Thyroid gland (tissue), 4 donors: Measurements from ENCODE around the gene GOLGA5. TPM values are rescaled to one million over a fixed set of nuclear protein-coding genes. Genes with fewer than 3 reads are reported as not detected.
"Not testable (repeated sequence)": the region's sequence is repeated elsewhere in the genome, so short reads cannot be mapped to it uniquely, and the experiment has no call there.

Experiments used
- DNase-seq, 2 donors: peaks; one replicate each; pipeline ENCODE4 v3.0.0-alpha.2; 2019
- H3K27ac ChIP-seq, 3 donors: fragments of 200-600 bp; sonication (generic); 1 replicate in 2 of 3; 2 replicates in 1 of 3; pipeline ENCODE4 v1.5.1; 2016 to 2019; ENCODE audit warnings: mild to moderate bottlenecking in 1 of 3, moderate library complexity in 1 of 3
- H3K27me3 ChIP-seq: fragments of 200-600 bp; sonication (generic); one replicate; pipeline ENCODE4 v1.5.1; 2019
- H3K36me3 ChIP-seq, 2 donors: fragments of 200-600 bp; sonication (generic); one replicate each; pipeline ENCODE4 v1.5.1; 2016 to 2019
- H3K4me1 ChIP-seq, 2 donors: fragments of 200-600 bp; sonication (generic); one replicate each; pipeline ENCODE4 v1.5.1; 2017 to 2019
- H3K4me3 ChIP-seq, 3 donors: fragments of 200-600 bp; sonication (generic); replicated peaks in 1 of 3; 1 replicate in 2 of 3; 2 replicates in 1 of 3; pipeline ENCODE4 v1.5.1; 2016; ENCODE audit warnings: mild to moderate bottlenecking in 1 of 3
- H3K9me3 ChIP-seq: fragments of 200-600 bp; sonication (generic); one replicate; pipeline ENCODE4 v1.5.1; 2017
- CTCF ChIP-seq, 6 experiments: fragments of 200-600 bp in 3 of 6; fragments of 450-650 bp in 3 of 6; sonication (generic) in 3 of 6; IDR thresholded peaks; one replicate each; pipeline ENCODE4 v1.5.1; 2016 to 2019; ENCODE audit warnings: antibody characterized with exemption in 6 of 6, mild to moderate bottlenecking in 2 of 6, inconsistent platforms in 1 of 6, moderate library complexity in 1 of 6
- POLR2A ChIP-seq, 2 donors: fragments of 450-650 bp; IDR thresholded peaks; one replicate each; pipeline ENCODE4 v1.6.1; 2017; ENCODE audit warnings: antibody characterized with exemption in 2 of 2, mild to moderate bottlenecking in 2 of 2, moderate library complexity in 1 of 2
- WGBS, 2 donors: methylation state at CpG; one replicate each; pipeline ENCODE4 v1.1.5; 2017; 5-methylcytosine and 5-hydroxymethylcytosine counted together
- intact Hi-C: fragments of 100-400 bp; cut with DNase I; formaldehyde crosslinking; loops from one replicate; pipeline ENCODE4 v1.15.1; 2023
- total RNA-seq, 4 donors: library from RNA; depleted of rRNA; stranded (reverse); fragments of >200 nt; gene quantifications; one replicate each; pipeline ENCODE4 v1.2.3, GENCODE V29; 2016

Gene GOLGA5
- total RNA-seq, 4 donors from 2014 or later = 54.5 to 58.2 (median 57.6) TPM

DNA sequence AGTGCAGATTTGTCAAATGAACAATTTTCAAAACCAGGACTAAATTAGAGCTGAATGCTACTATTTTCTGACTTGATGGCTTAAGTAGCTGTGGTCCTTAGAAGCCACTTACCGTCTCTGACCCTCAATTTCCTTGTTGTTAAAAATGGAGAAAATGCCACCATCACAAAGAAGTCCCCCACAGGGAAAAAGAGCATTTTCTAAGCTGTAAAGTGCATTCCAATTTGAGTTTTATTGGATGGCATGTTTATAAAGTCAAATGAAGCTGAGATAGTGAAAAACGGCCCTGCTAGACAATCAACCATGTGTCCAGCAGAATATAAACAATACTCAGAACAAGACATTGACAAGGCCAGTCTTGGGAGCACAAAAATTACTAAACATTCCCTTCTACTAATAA, 53.6 kb downstream of the GOLGA5 start:
- Histone ChIP-seq H3K36me3 (no peaks in the 10 kb centered on the region), H3K27ac (no peak overlapping the region), H3K4me3 (no peak overlapping the region), H3K27me3 (no peaks in the 10 kb centered on the region), H3K9me3 (no peaks in the 10 kb centered on the region), H3K4me1 (no peaks in the 10 kb centered on the region)
- no peak for DNase-seq
- intact Hi-C loops = no loop called here
- no peak for TF ChIP-seq CTCF (IDR thresholded peaks at IDR 0.05)
- no peak for TF ChIP-seq POLR2A (IDR thresholded peaks at IDR 0.05)
- WGBS, 2 donors = 47 to 68% methylated on average over 2 of the region's 2 CpGs

DNA sequence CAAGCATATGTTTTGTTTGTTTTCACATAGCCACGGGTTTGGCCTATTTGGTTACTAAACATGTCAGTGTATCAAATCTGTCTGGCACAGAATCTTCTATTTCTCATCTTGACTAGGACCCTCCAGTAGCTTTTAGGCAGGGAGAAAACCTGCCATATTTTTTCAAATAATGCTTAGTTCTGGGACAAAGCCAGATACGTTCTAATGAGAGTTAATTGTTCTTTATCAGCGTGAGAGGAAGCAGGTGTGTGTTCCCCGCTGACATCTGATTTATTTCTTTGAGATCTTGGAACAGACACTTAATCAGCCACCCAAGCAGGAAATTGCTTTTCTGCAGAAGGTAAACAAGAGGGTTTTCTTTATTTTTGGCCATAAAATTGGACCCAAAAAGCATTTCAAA, 54.8 kb downstream of the GOLGA5 start:
- no peak for TF ChIP-seq POLR2A (IDR thresholded peaks at IDR 0.05)
- no peaks in the 10 kb centered on the region for H3K36me3 ChIP-seq
- H3K4me1 ChIP-seq = no peaks in the 10 kb centered on the region
- WGBS, 2 donors = 53 to 58% methylated on average over 4 of the region's 4 CpGs
- H3K27ac ChIP-seq = no peak overlapping the region
- DNase-seq = no peak
- no peaks in the 10 kb centered on the region for H3K27me3 ChIP-seq
- intact Hi-C loops = no loop called here
- H3K9me3 ChIP-seq = no peaks in the 10 kb centered on the region
- no peak overlapping the region for H3K4me3 ChIP-seq

DNA sequence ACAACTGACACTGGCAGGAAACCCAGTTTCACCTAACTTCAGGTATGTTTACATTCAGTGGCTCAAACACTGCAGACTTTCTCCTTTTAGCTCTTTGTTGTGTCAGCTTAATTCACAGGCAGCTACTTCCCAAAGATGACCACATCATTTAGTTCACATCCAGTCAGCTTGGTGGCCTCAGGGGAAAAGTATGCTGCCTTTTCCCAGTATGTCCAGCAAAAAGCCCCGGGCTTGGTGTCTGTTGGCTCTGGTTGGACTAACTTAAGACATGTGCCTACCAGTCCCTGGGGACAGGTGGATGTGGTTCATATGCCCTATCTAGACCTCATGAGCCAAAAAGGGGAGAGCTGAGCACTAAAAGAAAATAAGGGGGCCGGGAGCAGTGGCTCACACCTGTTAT, 56.4 kb downstream of the GOLGA5 start:
- Histone ChIP-seq H3K4me3 (no peak overlapping the region), H3K36me3 (no peaks in the 10 kb centered on the region), H3K27ac (no peak overlapping the region), H3K27me3 (no peaks in the 10 kb centered on the region), H3K9me3 (no peaks in the 10 kb centered on the region), H3K4me1 (no peaks in the 10 kb centered on the region)
- TF ChIP-seq POLR2A (IDR thresholded peaks at IDR 0.05) = no peak
- TF ChIP-seq CTCF (IDR thresholded peaks at IDR 0.05) = no peak
- DNase-seq = no peak
- intact Hi-C loops = no loop called here
- WGBS, 2 donors = 71 to 80% methylated on average over 2 of the region's 2 CpGs

DNA sequence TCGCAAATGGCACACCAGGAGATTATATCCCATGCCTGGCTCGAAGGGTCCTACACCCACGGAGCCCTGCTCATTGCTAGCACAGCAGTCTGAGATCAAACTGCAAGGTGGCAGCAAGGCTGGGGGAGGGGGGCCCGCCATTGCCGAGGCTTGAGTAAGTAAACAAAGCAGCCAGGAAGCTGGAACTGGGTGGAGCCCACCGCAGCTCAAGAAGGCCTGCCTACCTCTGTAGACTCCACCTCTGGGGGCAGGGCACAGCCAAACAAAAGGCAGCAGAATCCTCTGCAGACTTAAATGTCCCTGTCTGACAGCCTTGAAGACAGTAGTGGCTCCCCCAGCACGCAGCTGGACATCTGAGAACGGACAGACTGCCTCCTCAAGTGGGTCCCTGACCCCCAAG, 59.0 kb downstream of the GOLGA5 start:
- H3K9me3 ChIP-seq, DNase-seq, H3K27ac ChIP-seq, H3K36me3 ChIP-seq, H3K4me1 ChIP-seq, H3K4me3 ChIP-seq, intact Hi-C loops, H3K27me3 ChIP-seq: not testable (repeated sequence)
- WGBS, 2 donors = 90 to 96% methylated on average over 7 to 8 of the region's 8 CpGs

- 83 to 87% methylated on average over 7 of the region's 7 CpGs for whole genome bisulfite sequencing, 2 donors
- intact Hi-C loops = no loop called here
- Histone ChIP-seq H3K4me1 (no peaks in the 10 kb centered on the region), H3K36me3 (no peaks in the 10 kb centered on the region), H3K9me3 (no peaks in the 10 kb centered on the region), H3K27ac (no peak overlapping the region), H3K27me3 (no peaks in the 10 kb centered on the region), H3K4me3 (no peak overlapping the region)
- DNase-seq = no peak
- TF ChIP-seq POLR2A (IDR thresholded peaks at IDR 0.05) (no peak), CTCF (IDR thresholded peaks at IDR 0.05) (no peak)
Measured at GRCh38 chr14:92860049-92860840, 66.1 kb downstream of the GOLGA5 start.

DNA sequence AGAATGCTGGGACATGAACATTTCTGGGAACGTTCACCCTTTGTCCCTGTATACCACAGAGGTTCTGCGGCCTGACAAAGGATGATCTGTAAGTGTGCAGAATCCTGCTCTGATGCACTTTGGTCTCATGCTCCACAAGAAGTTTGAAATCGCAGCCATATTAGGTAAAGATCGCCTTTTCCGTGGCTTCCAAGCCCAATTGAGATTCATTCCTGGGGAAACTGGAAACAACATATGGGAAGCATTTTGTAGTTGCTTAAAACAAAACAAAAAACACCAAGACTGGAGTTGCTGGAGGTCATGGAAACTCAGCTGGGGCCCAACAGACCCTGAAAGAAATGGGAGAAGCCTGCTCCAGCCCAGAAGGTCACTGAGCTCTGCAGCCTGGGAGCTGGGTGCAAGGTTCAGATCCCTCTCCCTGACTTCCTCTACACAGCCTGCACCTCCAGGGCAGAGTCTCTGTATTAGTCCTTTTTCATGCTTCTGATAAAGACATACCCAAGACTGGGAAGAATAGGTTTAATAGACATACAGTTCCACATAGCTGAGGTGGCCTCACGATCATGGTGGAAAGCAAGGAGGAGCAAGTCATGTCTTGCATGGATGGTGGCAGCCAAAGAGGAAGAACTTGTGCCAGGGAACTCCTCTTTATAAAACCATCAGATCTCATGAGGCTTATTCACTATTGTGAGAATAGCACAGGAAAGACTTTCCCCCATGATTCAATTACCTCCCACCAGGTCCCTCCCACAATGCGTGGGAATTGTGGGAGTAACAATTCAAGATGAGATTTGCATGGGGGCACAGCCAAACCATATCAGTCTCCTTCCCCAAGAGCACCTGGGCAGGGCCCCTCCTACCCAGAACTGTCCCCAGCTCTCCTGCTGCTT, 68.0 kb downstream of the GOLGA5 start:
- WGBS, 2 donors = 84 to 89% methylated on average over 7 of the region's 7 CpGs

More for the DNA sequence above, 68.0 kb downstream of the GOLGA5 start:
- Histone ChIP-seq H3K4me3 (no peak overlapping the region), H3K4me1 (no peaks in the 10 kb centered on the region), H3K27me3 (no peaks in the 10 kb centered on the region), H3K27ac (no peak overlapping the region), H3K9me3 (no peaks in the 10 kb centered on the region), H3K36me3 (no peaks in the 10 kb centered on the region)
- DNase-seq = no peak
- TF ChIP-seq POLR2A (IDR thresholded peaks at IDR 0.05) = no peak
- TF ChIP-seq CTCF (IDR thresholded peaks at IDR 0.05) = no peak
- intact Hi-C loops = no loop called here
